ENCODE results near the gene MORC2.

Gene MORC2

DNA sequence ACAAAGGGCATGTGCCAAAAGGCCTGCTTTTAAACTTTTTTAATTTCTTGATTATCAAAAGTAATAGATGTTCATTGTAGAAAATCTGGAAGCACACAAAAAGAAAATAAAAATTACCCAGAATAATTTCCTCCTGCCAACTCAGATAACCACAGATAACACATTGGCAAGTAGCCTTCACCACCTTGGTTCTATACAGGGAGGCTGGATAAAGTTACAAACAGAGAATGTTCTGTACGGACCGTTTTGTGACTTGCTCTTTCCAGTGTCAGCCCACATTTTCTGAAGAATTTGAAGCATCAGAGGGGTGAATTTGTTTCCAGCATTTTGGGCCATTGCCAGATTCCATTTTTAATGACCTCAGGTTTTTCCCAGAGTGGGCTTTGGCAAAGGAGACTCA is 24.0 kb upstream of the MORC2 start:
- no peak for ATAC-seq

GRCh38 chr22:30990690-30991089 is 22.1 kb upstream of the MORC2 start:
- no peak for ATAC-seq
- no peak for TF ChIP-seq ZFP3 (CRISPR knock-in tag; IDR thresholded peaks at IDR 0.05)
- no peak for TF ChIP-seq TOX (CRISPR knock-in tag; IDR thresholded peaks at IDR 0.05; ENCODE audit: borderline replicate concordance)
- no peak for TF ChIP-seq ZFP30 (CRISPR knock-in tag; IDR thresholded peaks at IDR 0.05)
- TF ChIP-seq, protein P1, sequence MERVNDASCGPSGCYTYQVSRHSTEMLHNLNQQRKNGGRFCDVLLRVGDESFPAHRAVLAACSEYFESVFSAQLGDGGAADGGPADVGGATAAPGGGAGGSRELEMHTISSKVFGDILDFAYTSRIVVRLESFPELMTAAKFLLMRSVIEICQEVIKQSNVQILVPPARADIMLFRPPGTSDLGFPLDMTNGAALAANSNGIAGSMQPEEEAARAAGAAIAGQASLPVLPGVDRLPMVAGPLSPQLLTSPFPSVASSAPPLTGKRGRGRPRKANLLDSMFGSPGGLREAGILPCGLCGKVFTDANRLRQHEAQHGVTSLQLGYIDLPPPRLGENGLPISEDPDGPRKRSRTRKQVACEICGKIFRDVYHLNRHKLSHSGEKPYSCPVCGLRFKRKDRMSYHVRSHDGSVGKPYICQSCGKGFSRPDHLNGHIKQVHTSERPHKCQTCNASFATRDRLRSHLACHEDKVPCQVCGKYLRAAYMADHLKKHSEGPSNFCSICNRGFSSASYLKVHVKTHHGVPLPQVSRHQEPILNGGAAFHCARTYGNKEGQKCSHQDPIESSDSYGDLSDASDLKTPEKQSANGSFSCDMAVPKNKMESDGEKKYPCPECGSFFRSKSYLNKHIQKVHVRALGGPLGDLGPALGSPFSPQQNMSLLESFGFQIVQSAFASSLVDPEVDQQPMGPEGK (CRISPR knock-in tag; IDR thresholded peaks at IDR 0.05; ENCODE audit: borderline replicate concordance), result no peak
- no peak for TF ChIP-seq CSDC2 (CRISPR knock-in tag; IDR thresholded peaks at IDR 0.05)
- no peak for TF ChIP-seq TSHZ2 (CRISPR knock-in tag; IDR thresholded peaks at IDR 0.05)
- TF ChIP-seq, protein P2, sequence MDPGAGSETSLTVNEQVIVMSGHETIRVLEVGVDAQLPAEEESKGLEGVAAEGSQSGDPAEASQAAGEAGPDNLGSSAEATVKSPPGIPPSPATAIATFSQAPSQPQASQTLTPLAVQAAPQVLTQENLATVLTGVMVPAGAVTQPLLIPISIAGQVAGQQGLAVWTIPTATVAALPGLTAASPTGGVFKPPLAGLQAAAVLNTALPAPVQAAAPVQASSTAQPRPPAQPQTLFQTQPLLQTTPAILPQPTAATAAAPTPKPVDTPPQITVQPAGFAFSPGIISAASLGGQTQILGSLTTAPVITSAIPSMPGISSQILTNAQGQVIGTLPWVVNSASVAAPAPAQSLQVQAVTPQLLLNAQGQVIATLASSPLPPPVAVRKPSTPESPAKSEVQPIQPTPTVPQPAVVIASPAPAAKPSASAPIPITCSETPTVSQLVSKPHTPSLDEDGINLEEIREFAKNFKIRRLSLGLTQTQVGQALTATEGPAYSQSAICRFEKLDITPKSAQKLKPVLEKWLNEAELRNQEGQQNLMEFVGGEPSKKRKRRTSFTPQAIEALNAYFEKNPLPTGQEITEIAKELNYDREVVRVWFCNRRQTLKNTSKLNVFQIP (CRISPR knock-in tag; IDR thresholded peaks at IDR 0.05; ENCODE audit: borderline replicate concordance, low read depth), result no peak

More for the DNA sequence above, 24.0 kb upstream of the MORC2 start:
- no peak for TF ChIP-seq ZNF70 (CRISPR knock-in tag; IDR thresholded peaks at IDR 0.05)
- TF ChIP-seq, protein P3, sequence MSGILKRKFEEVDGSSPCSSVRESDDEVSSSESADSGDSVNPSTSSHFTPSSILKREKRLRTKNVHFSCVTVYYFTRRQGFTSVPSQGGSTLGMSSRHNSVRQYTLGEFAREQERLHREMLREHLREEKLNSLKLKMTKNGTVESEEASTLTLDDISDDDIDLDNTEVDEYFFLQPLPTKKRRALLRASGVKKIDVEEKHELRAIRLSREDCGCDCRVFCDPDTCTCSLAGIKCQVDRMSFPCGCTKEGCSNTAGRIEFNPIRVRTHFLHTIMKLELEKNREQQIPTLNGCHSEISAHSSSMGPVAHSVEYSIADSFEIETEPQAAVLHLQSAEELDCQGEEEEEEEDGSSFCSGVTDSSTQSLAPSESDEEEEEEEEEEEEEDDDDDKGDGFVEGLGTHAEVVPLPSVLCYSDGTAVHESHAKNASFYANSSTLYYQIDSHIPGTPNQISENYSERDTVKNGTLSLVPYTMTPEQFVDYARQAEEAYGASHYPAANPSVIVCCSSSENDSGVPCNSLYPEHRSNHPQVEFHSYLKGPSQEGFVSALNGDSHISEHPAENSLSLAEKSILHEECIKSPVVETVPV (CRISPR knock-in tag; IDR thresholded peaks at IDR 0.05), result no peak
- no peak for TF ChIP-seq ZNF8 (CRISPR knock-in tag; IDR thresholded peaks at IDR 0.05)
- TF ChIP-seq ISL1 (CRISPR knock-in tag; IDR thresholded peaks at IDR 0.05), result no peak
- no peak for TF ChIP-seq PPARA (CRISPR knock-in tag; IDR thresholded peaks at IDR 0.05; ENCODE audit: borderline replicate concordance)
- no peak for TF ChIP-seq TCF4 (CRISPR knock-in tag; IDR thresholded peaks at IDR 0.05; ENCODE audit: borderline replicate concordance)
- no peak for TF ChIP-seq SNAI2 (CRISPR knock-in tag; IDR thresholded peaks at IDR 0.05)
- TF ChIP-seq RARB (CRISPR knock-in tag; IDR thresholded peaks at IDR 0.05), result no peak
- TF ChIP-seq ZFP3 (CRISPR knock-in tag; IDR thresholded peaks at IDR 0.05), result no peak
- TF ChIP-seq, protein P1 (CRISPR knock-in tag; IDR thresholded peaks at IDR 0.05; ENCODE audit: borderline replicate concordance), result no peak
- TF ChIP-seq TSHZ2 (CRISPR knock-in tag; IDR thresholded peaks at IDR 0.05), result no peak
- TF ChIP-seq ZNF565 (CRISPR knock-in tag; conservative IDR thresholded peaks at IDR 0.05; ENCODE audit: low read depth), result no peak
- TF ChIP-seq OSR1 (CRISPR knock-in tag; IDR thresholded peaks at IDR 0.05), result no peak
- no peak for TF ChIP-seq ARNTL (CRISPR knock-in tag; IDR thresholded peaks at IDR 0.05; ENCODE audit: borderline replicate concordance, low read depth)
- no peak for TF ChIP-seq CREB5 (CRISPR knock-in tag; IDR thresholded peaks at IDR 0.05; ENCODE audit: low read depth)
- no peak for TF ChIP-seq GLIS3 (CRISPR knock-in tag; IDR thresholded peaks at IDR 0.05)
- no peak for TF ChIP-seq BACH2 (CRISPR knock-in tag; IDR thresholded peaks at IDR 0.05; ENCODE audit: borderline replicate concordance)
- TF ChIP-seq TOX (CRISPR knock-in tag; IDR thresholded peaks at IDR 0.05; ENCODE audit: borderline replicate concordance), result no peak
- no peak for TF ChIP-seq ESRRG (CRISPR knock-in tag; IDR thresholded peaks at IDR 0.05)
- TF ChIP-seq, protein P2 (CRISPR knock-in tag; IDR thresholded peaks at IDR 0.05; ENCODE audit: borderline replicate concordance, low read depth), result no peak
